ENCODE results near the gene PLCB3.

PLCB3 gene

GRCh38 chr11:64229090-64229743 is 22.1 kb upstream of the PLCB3 start:
- Mint-ChIP-seq H3K9me3 (no peaks in the 10 kb centered on the region), H3K27me3 (no peaks in the 10 kb centered on the region), H3K27ac (peak overlapping the region in 1 of 2 donors; percentile 34), H3K4me3 (peak overlapping the region; percentile 89 to 96), H3K4me1 (peaks cover 84% of the 10 kb centered on the region)
- no peak for ATAC-seq
- no peak for DNase-seq

- Mint-ChIP-seq H3K27me3 (no peaks in the 10 kb centered on the region), H3K27ac (peak overlapping the region; percentile 73 to 96), H3K9me3 (no peaks in the 10 kb centered on the region), H3K4me1 (peaks cover 79% of the 10 kb centered on the region), H3K4me3 (peak overlapping the region; percentile 89 to 96)
- ATAC-seq = no peak
- DNase-seq = no peak
Measured at GRCh38 chr11:64229744-64230170, 21.6 kb upstream of the PLCB3 start.

GRCh38 chr11:64230171-64230984 is 21.0 kb upstream of the PLCB3 start, which contains the start of gene DNAJC4:
TSS of gene DNAJC4 (plus strand) at chr11:64230548. CDS start at chr11:64230855, 307 bp downstream.
- H3K4me3 Mint-ChIP-seq = peak within 1 kb of the TSS; percentile 89 to 96
- H3K27ac Mint-ChIP-seq = peak within 1 kb of the TSS; percentile 77 to 96
- H3K4me1 Mint-ChIP-seq = peaks cover 79% of the 10 kb centered on the region
- peak; percentile 57 for ATAC-seq
- peak; percentile 83 to 87 for DNase-seq
- no peaks in the 10 kb centered on the region for H3K27me3 Mint-ChIP-seq
- no peaks in the 10 kb centered on the region for H3K9me3 Mint-ChIP-seq

GRCh38 chr11:64230985-64231365 is 20.4 kb upstream of the PLCB3 start:
- Mint-ChIP-seq H3K4me1 (peaks cover 81% of the 10 kb centered on the region), H3K4me3 (peak overlapping the region; percentile 89 to 96), H3K27ac (peak overlapping the region in 1 of 2 donors; percentile 77), H3K27me3 (no peaks in the 10 kb centered on the region), H3K9me3 (no peaks in the 10 kb centered on the region)
- no peak for ATAC-seq
- DNase-seq = no peak

GRCh38 chr11:64231546-64231945 is 19.8 kb upstream of the PLCB3 start:
- DNase-seq = no peak
- Mint-ChIP-seq H3K4me1 (peaks cover 85% of the 10 kb centered on the region), H3K9me3 (no peaks in the 10 kb centered on the region), H3K4me3 (peak overlapping the region; percentile 89 to 96), H3K27ac (no peak overlapping the region), H3K27me3 (no peaks in the 10 kb centered on the region)
- no peak for ATAC-seq

GRCh38 chr11:64232182-64232966 is 19.0 kb upstream of the PLCB3 start:
- ATAC-seq (no peak), DNase-seq (no peak)
- no peaks in the 10 kb centered on the region for H3K9me3 Mint-ChIP-seq
- no peak overlapping the region for H3K27ac Mint-ChIP-seq
- H3K27me3 Mint-ChIP-seq = no peaks in the 10 kb centered on the region
- peaks cover 85% of the 10 kb centered on the region for H3K4me1 Mint-ChIP-seq
- peak overlapping the region in 1 of 2 donors; percentile 96 for H3K4me3 Mint-ChIP-seq

GRCh38 chr11:64232967-64233315 is 18.4 kb upstream of the PLCB3 start:
- no peak for ATAC-seq
- peaks cover 85% of the 10 kb centered on the region for H3K4me1 Mint-ChIP-seq

GRCh38 chr11:64233913-64234586 is 17.3 kb upstream of the PLCB3 start, which contains the start of gene VEGFB:
TSS of gene VEGFB (plus strand) at chr11:64234584. CDS start at chr11:64234834, 250 bp downstream.
- H3K4me1 Mint-ChIP-seq = peaks cover 85% of the 10 kb centered on the region
- H3K4me3 Mint-ChIP-seq = peak within 1 kb of the TSS; percentile 90 to 96
- ATAC-seq = peak; percentile 63
- peak within 1 kb of the TSS; percentile 26 to 77 for H3K27ac Mint-ChIP-seq
- H3K9me3 Mint-ChIP-seq = no peaks in the 10 kb centered on the region
- DNase-seq = peak; percentile 67 to 70
- no peaks in the 10 kb centered on the region for H3K27me3 Mint-ChIP-seq

More at GRCh38 chr11:64232967-64233315, 18.4 kb upstream of the PLCB3 start:
- H3K4me3 Mint-ChIP-seq = peak overlapping the region in 1 of 2 donors; percentile 77
- peak overlapping the region in 1 of 2 donors; percentile 57 for H3K27ac Mint-ChIP-seq
- no peak for DNase-seq
- H3K9me3 Mint-ChIP-seq = no peaks in the 10 kb centered on the region
- H3K27me3 Mint-ChIP-seq = no peaks in the 10 kb centered on the region

- DNase-seq (peak; percentile 60 to 63), ATAC-seq (peak; percentile 73)
- H3K9me3 Mint-ChIP-seq = no peaks in the 10 kb centered on the region
- H3K27me3 Mint-ChIP-seq = no peaks in the 10 kb centered on the region
- H3K4me1 Mint-ChIP-seq = peaks cover 84% of the 10 kb centered on the region
- H3K27ac Mint-ChIP-seq = peak overlapping the region in 1 of 2 donors; percentile 77
- peak overlapping the region; percentile 90 to 96 for H3K4me3 Mint-ChIP-seq
Measured at GRCh38 chr11:64234647-64235379, 16.5 kb upstream of the PLCB3 start.

- ATAC-seq (no peak), DNase-seq (no peak)
- H3K27me3 Mint-ChIP-seq = no peaks in the 10 kb centered on the region
- peak overlapping the region; percentile 90 to 96 for H3K4me3 Mint-ChIP-seq
- H3K27ac Mint-ChIP-seq = peak overlapping the region; percentile 26 to 77
- peaks cover 87% of the 10 kb centered on the region for H3K4me1 Mint-ChIP-seq
- H3K9me3 Mint-ChIP-seq = no peaks in the 10 kb centered on the region
Measured at GRCh38 chr11:64235437-64236161, 15.7 kb upstream of the PLCB3 start.

- Mint-ChIP-seq H3K9me3 (no peaks in the 10 kb centered on the region), H3K27me3 (no peaks in the 10 kb centered on the region), H3K27ac (no peak overlapping the region), H3K4me1 (peaks cover 76% of the 10 kb centered on the region), H3K4me3 (no peak overlapping the region)
- ATAC-seq = no peak
- no peak for DNase-seq
Measured at GRCh38 chr11:64237484-64237951, 13.8 kb upstream of the PLCB3 start.

GRCh38 chr11:64238076-64238475 is 13.3 kb upstream of the PLCB3 start:
- no peak overlapping the region for H3K27ac Mint-ChIP-seq
- H3K9me3 Mint-ChIP-seq = no peaks in the 10 kb centered on the region
- peaks cover 76% of the 10 kb centered on the region for H3K4me1 Mint-ChIP-seq
- no peak overlapping the region for H3K4me3 Mint-ChIP-seq
- DNase-seq (no peak), ATAC-seq (no peak)
- no peaks in the 10 kb centered on the region for H3K27me3 Mint-ChIP-seq

- peak overlapping the region in 1 of 2 donors; percentile 3 for H3K27ac Mint-ChIP-seq
- H3K4me1 Mint-ChIP-seq = peaks cover 76% of the 10 kb centered on the region
- ATAC-seq = no peak
- H3K27me3 Mint-ChIP-seq = no peaks in the 10 kb centered on the region
- H3K9me3 Mint-ChIP-seq = no peaks in the 10 kb centered on the region
- H3K4me3 Mint-ChIP-seq = no peak overlapping the region
- no peak for DNase-seq
Measured at GRCh38 chr11:64238999-64239398, 12.3 kb upstream of the PLCB3 start.

Data from stimulated activated naive CD8-positive, alpha-beta T cell treated with anti-CD3 and anti-CD28 coated beads, Interleukin-15, amount 100 ng/mL, for 72 hours (primary cell).